ENCODE results near the gene GRIK4. TPM values are rescaled to one million over a fixed set of nuclear protein-coding genes. Genes with fewer than 3 reads are reported as not detected.

The GRIK4 gene
- total RNA-seq, 1 experiment from 2014 or later: not detected

DNA sequence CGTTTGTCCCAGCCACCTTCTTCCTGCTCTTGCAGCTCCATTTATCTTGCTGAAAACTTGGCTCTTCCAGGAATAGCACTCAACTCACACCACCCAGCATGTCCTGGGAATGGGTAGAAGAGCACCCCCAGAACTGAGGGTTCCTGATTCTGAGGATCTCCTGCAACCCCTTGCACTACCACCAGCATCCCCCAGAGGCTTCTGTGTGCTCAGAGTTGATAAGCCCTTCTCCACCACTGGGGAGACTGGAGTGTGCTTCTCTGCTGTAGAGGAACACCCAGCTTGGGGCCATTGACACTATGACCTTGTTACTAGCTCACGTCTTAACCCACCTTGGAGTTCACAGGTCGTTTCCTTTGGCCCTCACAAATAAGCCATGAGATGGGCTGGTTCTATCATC is 121.0 kb downstream of the GRIK4 start:
- Mint-ChIP-seq H3K4me1 (ENCODE audit: insufficient read depth, unreplicated experiment) (no peaks in the 10 kb centered on the region), H3K4me3 (ENCODE audit: unreplicated experiment) (no peak overlapping the region), H3K27ac (ENCODE audit: low read depth, unreplicated experiment) (no peak overlapping the region), H3K9me3 (ENCODE audit: unreplicated experiment) (no peaks in the 10 kb centered on the region), H3K36me3 (ENCODE audit: insufficient read depth, unreplicated experiment) (no peaks in the 10 kb centered on the region), H3K27me3 (ENCODE audit: insufficient read depth, unreplicated experiment) (peaks cover 62% of the 10 kb centered on the region)
- TF ChIP-seq, protein P1, sequence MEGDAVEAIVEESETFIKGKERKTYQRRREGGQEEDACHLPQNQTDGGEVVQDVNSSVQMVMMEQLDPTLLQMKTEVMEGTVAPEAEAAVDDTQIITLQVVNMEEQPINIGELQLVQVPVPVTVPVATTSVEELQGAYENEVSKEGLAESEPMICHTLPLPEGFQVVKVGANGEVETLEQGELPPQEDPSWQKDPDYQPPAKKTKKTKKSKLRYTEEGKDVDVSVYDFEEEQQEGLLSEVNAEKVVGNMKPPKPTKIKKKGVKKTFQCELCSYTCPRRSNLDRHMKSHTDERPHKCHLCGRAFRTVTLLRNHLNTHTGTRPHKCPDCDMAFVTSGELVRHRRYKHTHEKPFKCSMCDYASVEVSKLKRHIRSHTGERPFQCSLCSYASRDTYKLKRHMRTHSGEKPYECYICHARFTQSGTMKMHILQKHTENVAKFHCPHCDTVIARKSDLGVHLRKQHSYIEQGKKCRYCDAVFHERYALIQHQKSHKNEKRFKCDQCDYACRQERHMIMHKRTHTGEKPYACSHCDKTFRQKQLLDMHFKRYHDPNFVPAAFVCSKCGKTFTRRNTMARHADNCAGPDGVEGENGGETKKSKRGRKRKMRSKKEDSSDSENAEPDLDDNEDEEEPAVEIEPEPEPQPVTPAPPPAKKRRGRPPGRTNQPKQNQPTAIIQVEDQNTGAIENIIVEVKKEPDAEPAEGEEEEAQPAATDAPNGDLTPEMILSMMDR (IDR thresholded peaks at IDR 0.05; ENCODE audit: unreplicated experiment): no peak
- no peak for DNase-seq (ENCODE audit: unreplicated experiment)
- ChIA-PET CTCF (interaction anchor here (0.7 to 1.6 kb wide), 3 partner anchors 8 to 13 kb away, joined by 3 to 5 read pairs (median 4); no protein-coding TSS in a partner anchor), POLR2A (no interaction called here)
- no TSS peak for BruUV-seq (replicated peaks)
- intact Hi-C loops (cut with micrococcal nuclease): no loop called here

DNA sequence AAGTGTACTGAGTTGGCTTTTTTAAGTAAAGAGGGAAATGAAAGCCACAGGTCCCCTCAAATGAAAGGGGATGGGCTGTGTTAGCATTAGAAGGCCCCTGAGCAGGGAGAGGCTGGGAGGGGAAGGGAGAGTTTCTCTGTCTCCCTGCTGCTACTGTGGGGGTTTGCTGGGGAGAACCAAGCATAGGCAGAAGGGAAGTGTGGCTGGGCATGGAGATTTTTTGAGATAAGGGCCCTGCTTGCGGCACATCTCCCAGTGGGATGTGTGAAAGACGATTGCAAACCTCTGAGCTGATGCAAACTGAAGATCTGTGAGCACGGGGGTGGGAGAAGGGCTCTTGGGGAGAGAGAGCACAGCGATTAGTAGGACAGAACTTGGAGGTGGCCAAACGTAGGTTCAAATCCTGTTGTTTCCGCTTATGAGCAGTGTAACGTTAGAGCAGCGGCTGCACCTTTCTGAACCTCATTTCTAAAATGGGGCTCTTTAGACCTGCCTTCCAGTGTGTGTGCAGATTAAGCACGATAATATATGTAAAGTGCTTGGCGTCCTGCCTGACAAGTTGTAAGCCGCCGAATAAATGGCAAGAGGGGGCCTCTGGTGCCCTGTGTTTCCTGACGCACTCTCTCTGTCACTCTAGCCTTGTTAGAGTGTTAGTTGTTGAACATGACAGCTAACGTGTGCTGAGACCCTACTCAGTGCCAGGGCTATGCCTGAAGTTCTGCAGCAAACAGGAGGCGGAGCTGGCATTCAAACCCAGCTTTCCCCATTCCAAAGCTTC is 122.3 kb downstream of the GRIK4 start:
- Mint-ChIP-seq H3K4me1 (ENCODE audit: insufficient read depth, unreplicated experiment) (no peaks in the 10 kb centered on the region), H3K9me3 (ENCODE audit: unreplicated experiment) (no peaks in the 10 kb centered on the region), H3K27ac (ENCODE audit: low read depth, unreplicated experiment) (no peak overlapping the region), H3K36me3 (ENCODE audit: insufficient read depth, unreplicated experiment) (no peaks in the 10 kb centered on the region), H3K4me3 (ENCODE audit: unreplicated experiment) (no peak overlapping the region), H3K27me3 (ENCODE audit: insufficient read depth, unreplicated experiment) (peaks cover 57% of the 10 kb centered on the region)
- TF ChIP-seq, protein P1 (IDR thresholded peaks at IDR 0.05; ENCODE audit: unreplicated experiment): no peak
- POLR2A ChIA-PET: no interaction called here
- BruUV-seq (replicated peaks): no TSS peak
- intact Hi-C loops (cut with micrococcal nuclease): no loop called here
- CTCF ChIA-PET: interaction anchor here (1.5 kb wide), 1 partner anchor 9 kb away, joined by 5 read pairs; no protein-coding TSS in a partner anchor
- no peak for DNase-seq (ENCODE audit: unreplicated experiment)

DNA sequence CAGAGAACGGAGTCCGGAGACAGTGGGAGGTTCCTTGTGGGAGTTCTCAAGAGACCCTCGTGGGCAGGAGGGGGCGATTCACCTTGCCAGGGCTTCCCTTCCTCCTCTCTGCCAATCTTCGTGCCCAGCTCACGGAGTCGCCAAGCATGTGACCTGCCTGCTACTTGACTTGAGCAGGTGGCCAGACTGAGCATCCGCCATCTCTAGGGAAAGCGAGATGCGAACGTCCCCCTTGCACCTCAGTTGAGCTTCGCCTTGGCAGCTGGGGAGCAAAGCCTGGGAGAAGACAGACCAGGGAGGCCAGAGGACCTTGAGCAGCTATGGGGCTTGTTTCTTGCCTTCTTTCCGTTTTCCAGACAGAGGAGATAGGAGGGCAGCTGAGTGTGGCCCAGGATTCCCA is 123.2 kb downstream of the GRIK4 start:
- CTCF ChIA-PET: no interaction called here
- intact Hi-C loops (cut with micrococcal nuclease): no loop called here
- Mint-ChIP-seq H3K27me3 (ENCODE audit: insufficient read depth, unreplicated experiment) (peaks cover 56% of the 10 kb centered on the region), H3K36me3 (ENCODE audit: insufficient read depth, unreplicated experiment) (no peaks in the 10 kb centered on the region), H3K4me1 (ENCODE audit: insufficient read depth, unreplicated experiment) (no peaks in the 10 kb centered on the region), H3K4me3 (ENCODE audit: unreplicated experiment) (no peak overlapping the region), H3K9me3 (ENCODE audit: unreplicated experiment) (no peaks in the 10 kb centered on the region), H3K27ac (ENCODE audit: low read depth, unreplicated experiment) (no peak overlapping the region)
- POLR2A ChIA-PET: interaction anchor here (0.7 kb wide), 1 partner anchor 298 kb away, joined by 3 read pairs; no protein-coding TSS in a partner anchor
- BruUV-seq (replicated peaks): no TSS peak
- TF ChIP-seq, protein P1 (IDR thresholded peaks at IDR 0.05; ENCODE audit: unreplicated experiment): no peak
- DNase-seq (ENCODE audit: unreplicated experiment): no peak

DNA sequence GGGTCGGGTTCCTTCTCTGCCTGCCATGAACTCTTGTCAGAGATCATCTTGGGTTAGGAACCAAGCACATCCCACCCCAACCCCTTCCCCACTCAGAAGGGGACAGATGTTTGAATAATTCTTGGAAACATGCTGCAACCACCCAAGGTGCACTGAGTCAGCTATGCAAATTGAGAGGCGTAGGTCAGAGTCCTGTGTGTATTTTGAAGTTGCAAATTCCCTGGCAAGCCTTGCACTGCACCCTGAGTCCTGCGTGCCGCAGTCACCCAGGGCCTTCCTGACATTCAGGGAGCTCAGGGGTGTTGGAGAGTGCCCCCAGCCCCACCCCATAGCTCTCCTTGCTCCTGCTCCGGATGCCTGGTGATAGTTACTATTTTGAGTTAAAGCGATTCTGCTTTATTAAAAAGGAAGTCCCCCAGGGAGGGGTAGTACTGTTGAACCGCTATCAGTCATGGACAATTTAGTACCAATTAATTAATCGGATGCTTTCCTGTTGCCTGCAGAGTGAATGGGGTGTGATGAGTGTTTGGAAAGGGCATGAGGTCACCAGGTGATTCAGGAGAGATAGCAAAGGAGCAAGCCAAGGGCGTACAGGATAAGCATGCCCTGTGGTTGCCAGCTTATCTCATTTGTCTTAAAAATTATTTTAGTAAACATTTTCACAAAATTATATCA is 123.7 kb downstream of the GRIK4 start:
- no peaks in the 10 kb centered on the region for H3K9me3 Mint-ChIP-seq (ENCODE audit: unreplicated experiment)
- DNase-seq (ENCODE audit: unreplicated experiment): no peak
- H3K27ac Mint-ChIP-seq (ENCODE audit: low read depth, unreplicated experiment): no peak overlapping the region
- ChIA-PET POLR2A (interaction anchor here (0.7 to 1.1 kb wide), 2 partner anchors 11 to 298 kb away, joined by 3 read pairs; no protein-coding TSS in a partner anchor), CTCF (no interaction called here)
- peaks cover 59% of the 10 kb centered on the region for H3K27me3 Mint-ChIP-seq (ENCODE audit: insufficient read depth, unreplicated experiment)
- no peaks in the 10 kb centered on the region for H3K4me1 Mint-ChIP-seq (ENCODE audit: insufficient read depth, unreplicated experiment)
- H3K4me3 Mint-ChIP-seq (ENCODE audit: unreplicated experiment): no peak overlapping the region
- TF ChIP-seq, protein P1 (IDR thresholded peaks at IDR 0.05; ENCODE audit: unreplicated experiment): no peak
- intact Hi-C loops (cut with micrococcal nuclease): no loop called here
- BruUV-seq (replicated peaks): no TSS peak
- H3K36me3 Mint-ChIP-seq (ENCODE audit: insufficient read depth, unreplicated experiment): no peaks in the 10 kb centered on the region

Data from MCF 10A (cell line).